Hematopoietic multipotent progenitor cell treated with erythropoietin and hydrocortisone succinate and interleukin-3 and kit ligand, for 15 days (in vitro differentiated cells): ENCODE measurements around the gene PRODH2.
"Not testable (repeated sequence)": the region's sequence is repeated elsewhere in the genome, so short reads cannot be mapped to it uniquely, and the experiment has no call there.

Experiments used
- DNase-seq: peaks from one replicate; pipeline ENCODE4 v3.0.0-alpha.2; 2015; ENCODE audit warnings: low spot score

PRODH2 gene

DNA sequence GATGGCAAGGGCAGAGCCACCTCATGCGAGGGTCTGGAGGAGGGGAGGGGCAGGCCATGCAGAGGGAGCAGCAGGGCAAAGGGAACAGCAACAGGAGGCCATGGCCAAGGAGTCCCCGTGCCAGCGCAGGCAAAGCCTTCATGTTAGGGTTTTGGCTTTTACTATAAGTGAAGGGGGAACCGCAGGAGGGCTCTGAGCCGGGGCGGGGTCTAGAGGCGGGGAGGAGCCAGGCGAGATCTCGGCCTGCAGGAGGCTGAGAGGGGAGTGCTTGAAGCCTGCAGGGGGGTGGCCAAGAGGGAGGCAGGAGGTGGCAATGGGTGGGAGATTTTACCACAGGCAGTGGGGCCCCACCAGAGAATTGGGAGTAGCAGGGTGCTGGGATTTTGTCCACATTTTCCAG is 31.0 kb downstream of the PRODH2 start:
- DNase-seq: no peak

DNA sequence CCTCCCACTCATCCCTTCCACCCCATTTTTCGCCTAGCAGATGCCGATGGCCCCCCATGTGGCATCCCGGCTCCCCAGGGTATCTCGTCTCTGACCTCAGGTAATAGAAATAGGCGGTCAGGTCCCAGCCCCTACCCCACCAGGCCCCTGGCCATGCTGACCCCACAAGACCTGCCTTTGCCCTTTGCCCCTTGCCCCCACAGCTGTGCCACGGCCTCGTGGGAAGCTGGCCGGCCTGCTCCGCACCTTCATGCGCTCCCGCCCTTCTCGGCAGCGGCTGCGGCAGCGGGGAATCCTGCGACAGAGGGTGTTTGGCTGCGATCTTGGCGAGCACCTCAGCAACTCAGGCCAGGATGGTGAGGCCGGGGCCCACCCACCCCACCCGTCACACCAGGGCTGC is 31.9 kb downstream of the PRODH2 start:
- DNase-seq: no peak

DNA sequence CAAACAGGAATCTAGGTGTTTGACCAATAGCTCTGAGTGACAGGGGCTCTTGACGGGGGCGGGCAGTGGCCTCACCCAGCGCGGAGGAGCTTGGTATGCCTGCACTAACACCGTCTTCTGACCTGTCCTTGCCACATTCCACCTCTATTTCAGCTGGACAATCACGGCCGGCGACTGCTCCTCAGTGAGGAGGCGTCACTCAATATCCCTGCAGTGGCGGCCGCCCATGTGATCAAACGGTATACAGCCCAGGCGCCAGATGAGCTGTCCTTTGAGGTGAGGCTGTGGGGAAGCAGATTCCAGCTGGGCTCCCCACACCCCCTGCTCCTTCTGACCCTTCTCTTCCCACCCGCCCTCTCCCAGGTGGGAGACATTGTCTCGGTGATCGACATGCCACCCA is 32.6 kb downstream of the PRODH2 start:
- no peak for DNase-seq

DNA sequence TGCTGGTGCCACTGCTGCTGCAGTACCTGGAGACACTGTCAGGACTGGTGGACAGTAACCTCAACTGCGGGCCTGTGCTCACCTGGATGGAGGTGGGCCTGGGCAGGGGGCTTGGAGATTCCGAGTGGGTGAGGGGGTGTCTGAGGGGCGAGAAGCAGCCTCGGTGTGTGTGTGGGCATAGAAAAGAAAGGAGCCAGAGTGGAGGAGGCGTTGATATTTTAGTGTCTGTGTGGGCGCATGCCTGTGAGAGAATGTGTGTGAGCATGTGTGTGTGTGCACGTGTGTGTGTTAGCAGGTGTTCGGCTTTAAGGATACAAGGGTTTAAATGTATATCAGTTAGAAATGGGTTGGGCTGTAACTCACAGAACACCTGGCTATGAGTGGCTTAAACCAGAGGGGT is 33.6 kb downstream of the PRODH2 start:
- DNase-seq: no peak

DNA sequence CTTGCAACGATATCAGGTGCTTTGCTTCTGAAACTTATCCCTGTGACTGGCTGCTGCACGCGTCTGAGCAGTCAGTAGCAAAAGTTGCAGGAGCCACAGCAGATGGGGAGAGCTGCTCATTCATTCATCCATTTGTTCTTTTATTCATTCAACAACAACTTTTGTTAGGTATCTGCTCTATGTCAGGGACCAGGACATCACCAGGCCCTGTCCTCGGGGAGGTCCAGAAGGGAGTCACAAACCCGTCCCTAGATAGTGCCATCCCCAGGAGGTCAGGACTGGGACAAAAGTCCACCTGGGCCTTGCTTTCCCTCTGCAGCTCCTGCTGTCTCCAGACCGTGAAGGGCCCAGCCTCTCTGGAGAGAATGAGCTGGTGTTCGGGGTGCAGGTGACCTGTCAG is 34.7 kb downstream of the PRODH2 start:
- no peak for DNase-seq

GRCh38 chr19:35777086-35777841 is 35.4 kb downstream of the PRODH2 start:
- DNase-seq: no peak

DNA sequence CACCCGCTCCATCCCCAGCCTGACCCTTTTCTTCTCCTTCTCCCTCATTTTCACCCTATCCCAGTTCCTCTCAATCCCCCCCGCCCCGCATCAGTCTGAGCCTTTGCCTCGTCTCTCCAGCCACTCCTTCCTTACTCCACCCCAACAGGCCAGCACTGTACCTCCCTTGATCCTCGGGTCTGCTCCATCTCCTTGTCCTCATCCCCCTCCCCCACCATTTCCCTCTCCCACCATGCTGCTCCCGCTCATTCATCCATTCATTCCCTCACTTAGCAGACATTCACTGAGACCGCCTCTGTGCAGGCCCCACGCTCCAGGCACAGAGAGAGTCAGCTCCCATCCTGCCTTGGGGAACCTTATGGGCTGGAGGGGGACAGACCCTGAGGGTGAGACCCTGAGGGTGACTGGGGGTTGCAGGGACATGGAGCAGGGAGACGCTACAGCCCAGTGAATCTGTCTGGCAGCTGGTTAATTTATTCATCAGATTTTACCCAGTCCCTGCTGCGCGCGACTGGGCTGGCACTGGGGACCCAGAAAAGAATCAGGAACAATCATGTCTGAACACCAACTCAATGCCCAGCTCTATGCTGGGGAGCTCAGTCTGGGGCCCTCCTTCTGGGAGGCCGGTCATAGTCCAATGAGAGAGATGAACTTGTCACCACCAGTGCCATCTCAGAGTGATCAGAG is 36.4 kb downstream of the PRODH2 start:
- no peak for DNase-seq

GRCh38 chr19:35775298-35776101 is 37.1 kb downstream of the PRODH2 start, which contains the start of gene ARHGAP33:
TSS of gene ARHGAP33 (plus strand) at chr19:35775564. CDS start at chr19:35775659, 95 bp downstream.
- DNase-seq: peak; percentile 99

DNA sequence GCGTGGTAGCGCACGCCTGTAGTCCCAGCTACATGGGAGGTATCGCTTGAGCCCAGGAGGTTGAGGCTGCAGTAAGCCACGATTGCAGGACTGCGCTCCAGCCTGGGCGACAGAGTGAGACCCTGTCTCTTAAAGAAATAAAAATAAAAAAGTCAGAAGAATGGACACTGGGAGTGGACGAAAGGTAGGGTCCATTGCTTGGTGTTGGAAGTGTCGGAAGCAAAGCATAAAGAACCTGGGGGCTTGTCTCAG is 37.7 kb downstream of the PRODH2 start:
- DNase-seq: no peak

GRCh38 chr19:35774274-35775045 is 38.2 kb downstream of the PRODH2 start:
- no peak for DNase-seq

DNA sequence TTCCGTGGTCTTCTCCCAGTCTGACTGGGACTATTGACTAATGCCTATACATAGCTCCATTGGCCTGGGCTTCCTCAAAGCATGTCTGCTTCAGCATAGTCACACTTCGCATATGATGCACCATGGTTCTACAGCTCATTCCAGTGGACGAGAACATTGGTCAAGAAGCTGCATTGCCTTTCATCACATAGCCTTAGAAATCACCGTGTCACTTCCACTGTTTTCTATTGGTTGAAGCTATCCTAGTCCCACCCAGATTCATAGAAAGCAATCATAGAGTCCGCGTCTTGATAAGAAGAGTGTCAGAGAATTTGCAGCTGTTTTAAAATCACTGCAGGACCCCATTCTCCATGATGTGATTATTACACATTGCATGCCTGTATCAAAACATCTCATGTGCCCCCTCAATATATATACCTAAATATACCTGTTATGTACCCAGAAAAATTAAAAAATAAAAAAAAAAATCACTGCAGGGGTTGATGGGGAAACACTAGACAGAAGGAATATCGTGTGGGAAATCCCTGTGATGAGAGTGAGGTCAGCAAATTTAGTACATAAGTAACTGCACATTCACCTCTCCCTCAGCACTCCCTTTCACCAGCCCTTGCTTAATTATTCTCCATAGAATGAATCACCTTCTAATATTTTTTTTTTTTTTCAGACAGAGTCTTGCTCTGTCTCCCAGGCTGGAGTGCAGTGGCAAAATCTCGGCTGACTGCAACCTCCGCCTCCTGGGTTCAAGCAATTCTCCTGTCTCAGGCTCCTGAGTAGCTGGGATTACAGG is 39.4 kb downstream of the PRODH2 start:
- DNase-seq: no peak

DNA sequence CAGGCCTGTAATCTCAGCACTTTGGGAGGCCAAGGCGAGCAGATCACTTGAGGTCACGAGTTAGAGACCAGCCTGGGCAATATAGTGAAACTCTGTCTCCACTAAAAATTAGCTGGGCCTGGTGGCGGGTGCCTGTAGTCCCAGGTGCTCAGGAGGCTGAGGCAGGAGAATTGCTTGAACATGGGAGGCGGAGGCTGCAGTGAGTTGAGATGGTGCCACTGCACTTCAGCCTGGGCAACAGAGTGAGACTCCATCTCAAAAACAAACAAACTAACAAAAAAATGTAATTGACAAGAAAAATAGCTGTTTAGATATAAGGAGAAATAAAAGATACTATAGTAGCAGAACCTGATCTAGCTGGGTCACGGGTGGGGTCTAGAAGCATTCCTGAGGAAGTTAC is 40.3 kb downstream of the PRODH2 start:
- DNase-seq: not testable (repeated sequence)

GRCh38 chr19:35768082-35768421 is 44.6 kb downstream of the PRODH2 start:
- no peak for DNase-seq

GRCh38 chr19:35767288-35768081 is 45.2 kb downstream of the PRODH2 start:
- no peak for DNase-seq

DNA sequence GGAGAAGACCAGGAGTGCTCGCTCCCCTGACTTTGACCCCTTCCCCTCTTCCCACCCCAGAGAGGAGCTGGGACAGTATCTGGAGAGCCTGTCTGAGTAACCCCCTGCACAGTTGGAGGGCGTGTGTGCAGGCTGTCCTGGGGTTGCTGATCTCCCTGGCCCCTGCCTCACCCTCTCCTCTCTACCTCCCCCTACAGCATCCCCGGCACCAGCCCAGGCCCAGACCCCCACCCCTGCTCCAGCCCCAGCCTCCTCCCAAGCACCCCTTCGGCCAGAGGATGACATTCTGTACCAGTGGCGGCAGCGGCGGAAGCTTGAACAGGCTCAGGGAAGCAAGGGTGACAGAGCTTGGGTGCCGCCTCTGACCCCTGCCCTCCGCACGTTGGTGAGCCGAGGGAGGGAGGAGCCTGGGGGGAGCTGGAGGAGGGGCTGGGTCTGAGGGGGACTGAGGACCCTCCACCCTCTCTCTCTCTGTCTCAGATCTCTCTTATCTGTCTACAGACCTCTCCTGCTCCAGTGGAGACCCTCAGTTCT is 46.0 kb downstream of the PRODH2 start:
- no peak for DNase-seq

DNA sequence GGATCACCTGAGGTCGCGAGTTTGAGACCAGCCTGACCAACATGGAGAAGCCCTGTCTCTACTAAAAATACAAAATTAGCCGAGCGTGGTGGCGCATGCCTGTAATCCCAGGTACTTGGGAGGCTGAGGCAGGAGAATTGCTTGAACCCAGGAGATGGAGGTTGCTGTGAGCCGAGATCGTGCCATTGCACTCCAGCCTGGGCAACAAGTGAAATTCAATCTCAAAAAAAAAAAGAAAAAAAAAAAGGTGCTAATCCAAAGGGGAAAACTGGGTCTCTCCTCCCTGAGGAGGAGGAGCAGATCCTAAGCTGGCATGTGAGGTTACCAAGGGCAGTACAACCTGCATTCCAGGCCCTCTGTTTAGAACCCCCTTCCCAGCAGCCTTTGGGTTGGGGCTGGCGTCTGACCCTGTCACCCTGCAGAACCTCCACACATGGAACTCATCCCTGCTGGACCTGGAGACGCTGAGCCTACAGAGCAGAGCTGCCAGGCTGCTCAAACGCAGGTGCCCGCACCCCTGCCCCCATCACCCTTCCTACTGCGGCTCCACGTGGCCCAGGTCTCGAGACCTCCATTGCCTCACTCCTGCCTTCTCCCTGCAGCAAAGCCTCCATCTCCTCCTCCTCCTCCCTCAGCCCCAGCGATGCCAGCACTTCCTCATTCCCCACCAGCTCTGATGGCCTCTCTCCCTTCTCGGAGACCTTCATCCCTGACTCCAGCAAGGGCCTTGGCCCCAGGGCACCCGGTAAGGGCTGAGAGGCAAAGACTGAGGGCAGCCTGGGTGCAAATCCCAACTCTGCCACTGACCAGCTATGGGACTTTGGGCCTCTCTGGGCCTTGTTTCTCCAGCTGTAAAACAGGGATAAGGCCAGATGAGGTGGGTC is 48.0 kb downstream of the PRODH2 start:
- no peak for DNase-seq

GRCh38 chr19:35760711-35761349 is 51.8 kb downstream of the PRODH2 start:
- DNase-seq: no peak

DNA sequence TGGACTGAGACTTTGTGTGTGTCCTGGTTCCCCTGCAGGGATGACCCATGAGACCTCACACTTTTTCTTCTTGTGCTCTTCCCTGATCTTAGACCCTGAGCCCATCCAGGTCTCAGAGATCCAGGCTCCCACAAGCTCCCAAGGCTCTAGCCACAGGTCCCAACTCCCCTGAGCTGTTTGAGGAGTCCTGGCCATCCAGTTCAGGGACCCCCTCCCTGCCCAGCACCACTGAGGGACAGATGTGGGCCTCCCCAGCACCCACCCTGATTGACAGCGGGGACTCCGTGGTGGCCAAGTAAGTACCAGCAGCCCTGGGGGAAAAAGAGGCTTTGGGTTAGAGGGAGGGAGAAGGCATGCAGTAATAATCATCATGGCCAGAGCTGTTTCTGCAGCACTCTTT is 52.9 kb downstream of the PRODH2 start:
- no peak for DNase-seq
